ENCODE results near the gene SMAP1.
A peak's percentile ranks its signal among the peaks of the same experiment; 100 is the strongest.

The SMAP1 gene

DNA sequence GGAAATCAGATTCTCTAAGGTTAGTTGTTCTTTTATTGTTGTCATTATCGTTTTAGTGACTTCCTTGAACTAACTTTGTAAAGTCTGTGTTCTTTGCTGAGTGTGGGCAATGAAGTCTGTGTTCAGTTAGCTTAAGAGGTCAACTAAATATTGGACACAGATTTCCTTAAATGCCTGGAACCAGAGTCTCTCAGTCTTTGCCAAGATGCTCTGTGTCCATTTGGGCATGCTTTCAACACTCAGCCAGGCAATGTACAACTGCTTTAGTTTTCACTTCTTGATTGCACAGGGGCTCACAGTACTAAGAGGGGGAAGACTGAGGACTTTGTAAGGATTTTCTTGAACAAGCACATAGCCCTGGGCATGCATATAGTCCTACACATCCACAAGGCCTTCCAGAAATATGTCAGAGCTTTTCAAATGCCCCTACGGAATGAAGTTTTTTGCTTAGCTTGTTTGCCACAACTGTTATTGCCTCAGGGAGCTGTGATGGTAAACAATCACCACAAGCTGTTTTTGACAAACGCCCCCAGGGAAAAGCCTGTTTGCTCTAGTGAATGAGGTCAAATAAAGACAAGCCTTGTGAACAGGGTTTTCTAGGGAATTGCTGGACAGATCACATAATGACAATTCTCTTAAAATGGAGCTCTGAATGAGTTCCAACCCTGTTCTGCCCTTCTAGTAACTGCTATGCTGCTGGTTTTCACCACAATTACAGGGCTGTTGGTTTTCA is 206.7 kb downstream of the SMAP1 start:
- peaks cover 22% of the 10 kb centered on the region; the same call in 1 of the 2 replicates for H3K9me3 ChIP-seq (ENCODE audit: insufficient read depth, low read length)
- H3K27ac ChIP-seq (ENCODE audit: low read length), result no peak overlapping the region
- no peak overlapping the region for H3K4me2 ChIP-seq (ENCODE audit: low read length)
- H3K4me1 ChIP-seq (ENCODE audit: low read length), result no peaks in the 10 kb centered on the region
- H2AFZ ChIP-seq (ENCODE audit: low read depth, low read length), result no peak overlapping the region
- TF ChIP-seq, protein P1, sequence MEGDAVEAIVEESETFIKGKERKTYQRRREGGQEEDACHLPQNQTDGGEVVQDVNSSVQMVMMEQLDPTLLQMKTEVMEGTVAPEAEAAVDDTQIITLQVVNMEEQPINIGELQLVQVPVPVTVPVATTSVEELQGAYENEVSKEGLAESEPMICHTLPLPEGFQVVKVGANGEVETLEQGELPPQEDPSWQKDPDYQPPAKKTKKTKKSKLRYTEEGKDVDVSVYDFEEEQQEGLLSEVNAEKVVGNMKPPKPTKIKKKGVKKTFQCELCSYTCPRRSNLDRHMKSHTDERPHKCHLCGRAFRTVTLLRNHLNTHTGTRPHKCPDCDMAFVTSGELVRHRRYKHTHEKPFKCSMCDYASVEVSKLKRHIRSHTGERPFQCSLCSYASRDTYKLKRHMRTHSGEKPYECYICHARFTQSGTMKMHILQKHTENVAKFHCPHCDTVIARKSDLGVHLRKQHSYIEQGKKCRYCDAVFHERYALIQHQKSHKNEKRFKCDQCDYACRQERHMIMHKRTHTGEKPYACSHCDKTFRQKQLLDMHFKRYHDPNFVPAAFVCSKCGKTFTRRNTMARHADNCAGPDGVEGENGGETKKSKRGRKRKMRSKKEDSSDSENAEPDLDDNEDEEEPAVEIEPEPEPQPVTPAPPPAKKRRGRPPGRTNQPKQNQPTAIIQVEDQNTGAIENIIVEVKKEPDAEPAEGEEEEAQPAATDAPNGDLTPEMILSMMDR (IDR thresholded peaks at IDR 0.05; ENCODE audit: low read depth, low read length), result no peak
- TF ChIP-seq EZH2phosphoT487 (IDR thresholded peaks at IDR 0.05; ENCODE audit: low read depth), result no peak
- H3K27me3 ChIP-seq (ENCODE audit: low read depth, low read length), result no peaks in the 10 kb centered on the region
- H3K36me3 ChIP-seq (replicated peaks; ENCODE audit: low read depth, low read length), result peaks cover 5% of the 10 kb centered on the region
- no peaks in the 10 kb centered on the region for H4K20me1 ChIP-seq (ENCODE audit: insufficient read depth, low read length)
- no peak overlapping the region for H3K9ac ChIP-seq (ENCODE audit: low read length)
- H3K4me3 ChIP-seq (ENCODE audit: low read length), result no peak overlapping the region
- H3K79me2 ChIP-seq (ENCODE audit: low read length), result no peaks in the 10 kb centered on the region

DNA sequence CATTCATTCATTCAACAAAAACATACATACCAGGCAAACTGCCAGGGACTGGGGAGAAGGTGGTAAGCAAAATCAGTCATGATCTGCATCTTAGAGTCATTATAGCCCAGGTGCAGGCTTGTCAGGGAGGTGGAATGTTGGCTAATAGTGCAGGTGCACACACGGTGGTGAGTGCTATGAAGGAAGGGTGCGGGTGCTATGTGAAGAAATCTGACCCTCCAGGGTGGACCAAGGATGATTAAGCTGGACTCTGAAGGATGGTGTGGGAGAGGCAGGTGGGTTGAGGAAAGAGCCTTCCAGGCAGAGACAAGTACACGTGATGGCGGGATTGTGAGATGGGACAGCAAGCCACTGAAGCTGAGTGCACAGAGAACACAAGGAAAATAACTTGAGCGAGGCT is 211.8 kb downstream of the SMAP1 start:
- Histone ChIP-seq H3K27me3 (ENCODE audit: low read depth, low read length) (no peaks in the 10 kb centered on the region), H3K9me3 (ENCODE audit: insufficient read depth, low read length) (no peaks in the 10 kb centered on the region), H3K79me2 (ENCODE audit: low read length) (no peaks in the 10 kb centered on the region), H4K20me1 (ENCODE audit: insufficient read depth, low read length) (no peaks in the 10 kb centered on the region), H3K36me3 (replicated peaks; ENCODE audit: low read depth, low read length) (no peaks in the 10 kb centered on the region), H3K4me2 (ENCODE audit: low read length) (no peak overlapping the region), H2AFZ (ENCODE audit: low read depth, low read length) (no peak overlapping the region), H3K9ac (ENCODE audit: low read length) (no peak overlapping the region), H3K4me3 (ENCODE audit: low read length) (no peak overlapping the region), H3K4me1 (ENCODE audit: low read length) (peaks cover 4% of the 10 kb centered on the region; the same call in 1 of the 2 replicates), H3K27ac (ENCODE audit: low read length) (no peak overlapping the region)
- TF ChIP-seq, protein P1 (IDR thresholded peaks at IDR 0.05; ENCODE audit: low read depth, low read length), result no peak
- TF ChIP-seq EZH2phosphoT487 (IDR thresholded peaks at IDR 0.05; ENCODE audit: low read depth), result no peak

DNA sequence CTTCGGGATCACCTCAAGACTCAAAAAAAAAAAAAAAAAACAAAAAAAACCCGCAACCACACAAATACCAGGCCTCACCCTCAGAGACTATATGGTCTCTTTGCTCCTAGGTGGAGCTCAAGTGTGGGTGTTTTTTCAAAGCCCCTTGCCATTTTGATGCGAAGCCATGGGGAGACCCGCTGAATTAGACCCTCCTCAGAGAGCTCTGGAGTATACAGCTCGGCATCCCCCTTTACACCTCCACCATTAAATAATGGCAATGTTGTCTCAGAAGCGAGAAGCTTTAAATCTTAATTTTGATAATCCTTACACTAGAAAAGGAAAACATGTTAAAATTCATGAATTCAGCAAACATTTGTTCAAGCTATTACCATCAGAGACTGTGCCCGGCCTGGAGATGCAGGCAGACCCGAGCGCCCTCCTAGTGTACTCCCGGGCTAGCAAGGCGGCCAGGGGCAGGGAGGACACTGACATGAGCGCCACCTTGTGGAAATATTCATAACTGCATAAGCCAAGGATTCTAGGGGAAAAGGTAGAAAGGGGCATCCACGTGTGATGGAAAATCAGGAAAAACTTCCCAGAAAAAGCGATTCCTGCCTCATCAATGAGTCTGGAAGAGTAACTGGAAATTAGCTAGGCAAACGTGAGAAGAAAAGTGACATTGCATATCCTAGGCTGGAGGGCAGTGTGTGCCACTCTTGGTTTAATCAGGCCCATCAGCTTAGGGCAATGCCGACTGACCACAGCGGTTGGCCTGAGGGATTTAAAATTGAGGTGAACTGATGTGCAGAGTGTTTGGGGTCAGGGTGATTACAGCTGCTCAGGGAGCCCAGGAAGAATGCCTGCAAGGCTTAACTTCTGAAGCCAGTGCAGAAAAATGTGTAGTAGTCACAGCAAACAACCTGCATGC is 216.6 kb downstream of the SMAP1 start:
- TF ChIP-seq EZH2phosphoT487 (IDR thresholded peaks at IDR 0.05; ENCODE audit: low read depth), result no peak
- TF ChIP-seq, protein P1 (IDR thresholded peaks at IDR 0.05; ENCODE audit: low read depth, low read length), result peak; percentile 98
- H4K20me1 ChIP-seq (ENCODE audit: insufficient read depth, low read length), result no peaks in the 10 kb centered on the region
- peaks cover 13% of the 10 kb centered on the region for H3K4me1 ChIP-seq (ENCODE audit: low read length)
- H3K9me3 ChIP-seq (ENCODE audit: insufficient read depth, low read length), result no peaks in the 10 kb centered on the region
- H3K36me3 ChIP-seq (replicated peaks; ENCODE audit: low read depth, low read length), result no peaks in the 10 kb centered on the region
- peak overlapping the region; percentile 65 for H3K4me3 ChIP-seq (ENCODE audit: low read length)
- H3K27ac ChIP-seq (ENCODE audit: low read length), result no peak overlapping the region
- H3K79me2 ChIP-seq (ENCODE audit: low read length), result no peaks in the 10 kb centered on the region
- H3K9ac ChIP-seq (ENCODE audit: low read length), result 0 out of 2 replicates have a peak overlapping the region, but pooled peaks have one; percentile 17
- H2AFZ ChIP-seq (ENCODE audit: low read depth, low read length), result peak overlapping the region; percentile 84
- H3K4me2 ChIP-seq (ENCODE audit: low read length), result peak overlapping the region; percentile 83
- H3K27me3 ChIP-seq (ENCODE audit: low read depth, low read length), result no peaks in the 10 kb centered on the region

DNA sequence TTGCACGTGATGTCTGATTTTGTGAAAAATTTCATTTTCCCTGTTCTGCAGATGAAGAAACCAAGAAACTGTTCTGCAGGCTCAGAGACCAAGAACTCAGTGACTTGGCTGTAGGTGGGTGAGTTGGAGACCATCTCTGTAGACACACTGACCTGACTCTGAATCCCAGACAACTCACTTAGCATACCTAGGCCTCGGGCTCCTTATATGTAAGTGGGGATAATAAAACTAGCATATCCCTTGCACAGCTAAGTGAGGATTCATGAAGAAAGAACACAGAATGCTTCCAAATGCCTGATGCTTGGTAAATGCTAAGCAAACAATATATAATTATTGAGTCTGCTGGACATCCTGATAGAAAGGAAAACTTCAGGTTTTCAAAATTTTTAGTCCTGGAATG is 218.4 kb downstream of the SMAP1 start:
- Histone ChIP-seq H3K79me2 (ENCODE audit: low read length) (no peaks in the 10 kb centered on the region), H3K4me3 (ENCODE audit: low read length) (no peak overlapping the region), H3K27me3 (ENCODE audit: low read depth, low read length) (no peaks in the 10 kb centered on the region), H3K4me2 (ENCODE audit: low read length) (no peak overlapping the region), H3K9ac (ENCODE audit: low read length) (no peak overlapping the region), H3K4me1 (ENCODE audit: low read length) (peaks cover 13% of the 10 kb centered on the region), H4K20me1 (ENCODE audit: insufficient read depth, low read length) (no peaks in the 10 kb centered on the region), H3K36me3 (replicated peaks; ENCODE audit: low read depth, low read length) (no peaks in the 10 kb centered on the region), H2AFZ (ENCODE audit: low read depth, low read length) (no peak overlapping the region), H3K27ac (ENCODE audit: low read length) (no peak overlapping the region), H3K9me3 (ENCODE audit: insufficient read depth, low read length) (no peaks in the 10 kb centered on the region)
- TF ChIP-seq, protein P1 (IDR thresholded peaks at IDR 0.05; ENCODE audit: low read depth, low read length), result no peak

Data from OCI-LY3 (cell line).